ENCODE results near the gene TCF19.
A peak's percentile ranks its signal among the peaks of the same experiment; 100 is the strongest.
"Not testable (repeated sequence)": the region's sequence is repeated elsewhere in the genome, so short reads cannot be mapped to it uniquely, and the experiment has no call there.

The TCF19 gene

DNA sequence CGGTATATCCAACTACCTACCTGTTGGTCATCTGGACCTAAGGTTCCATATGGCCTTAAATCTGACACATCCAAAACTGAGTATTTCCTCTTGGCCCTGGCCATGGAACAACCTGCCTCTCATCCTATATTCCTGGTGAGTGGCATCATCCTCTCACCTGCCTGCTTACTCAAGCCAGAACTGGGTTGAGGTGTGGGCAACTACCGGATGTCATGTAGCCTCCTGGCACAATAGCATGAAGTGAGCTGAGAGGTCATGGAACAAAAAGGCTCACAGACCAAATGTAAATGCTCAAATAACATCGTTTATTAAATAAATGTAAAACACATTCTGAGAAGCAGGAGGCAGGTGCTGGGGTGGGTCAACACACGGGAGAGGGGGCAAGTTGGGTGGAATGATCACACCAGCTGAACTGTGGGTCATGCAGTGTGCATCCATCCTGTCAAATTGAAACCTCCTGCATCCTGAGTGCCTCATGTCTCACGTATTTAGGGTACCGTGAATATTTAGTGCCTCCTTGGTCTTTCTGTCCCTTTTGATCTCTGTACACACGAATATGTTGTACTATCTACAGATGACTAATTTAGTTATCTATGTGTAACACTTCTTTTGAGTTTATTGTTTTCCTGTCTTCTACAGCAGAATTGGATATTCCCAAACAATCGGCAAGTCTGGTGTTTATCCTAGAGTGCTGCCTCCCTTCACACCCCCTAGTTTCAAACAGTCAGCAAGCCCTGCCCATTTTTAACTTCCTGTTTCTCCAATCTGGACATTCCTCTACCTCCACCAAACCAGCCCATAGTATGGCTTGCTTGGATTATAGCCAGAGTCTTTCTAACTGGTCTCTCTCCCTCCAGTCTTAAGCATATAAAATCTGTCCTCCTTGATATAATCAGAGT is 20.0 kb downstream of the TCF19 start:
- no peak for DNase-seq (ENCODE audit: low read depth in 1 of 2, low spot score in 1 of 2)

DNA sequence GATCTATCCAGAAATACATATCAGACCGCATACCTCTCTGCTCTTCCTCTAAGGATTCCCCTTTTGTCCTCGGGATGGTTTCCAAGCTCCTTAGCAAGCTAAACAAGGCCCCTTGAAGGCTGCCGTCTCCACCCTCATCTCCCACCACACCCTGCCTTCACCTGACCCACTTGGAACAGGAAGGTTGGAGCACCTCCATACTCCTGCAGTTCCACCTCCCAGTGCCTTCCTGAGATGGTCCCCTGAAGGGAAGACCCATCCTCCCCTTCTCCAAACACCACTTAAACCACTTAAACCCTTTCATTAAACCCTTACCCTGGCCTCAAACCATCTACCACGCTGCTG is 20.6 kb downstream of the TCF19 start:
- DNase-seq (ENCODE audit: low read depth in 1 of 2, low spot score in 1 of 2): no peak

DNA sequence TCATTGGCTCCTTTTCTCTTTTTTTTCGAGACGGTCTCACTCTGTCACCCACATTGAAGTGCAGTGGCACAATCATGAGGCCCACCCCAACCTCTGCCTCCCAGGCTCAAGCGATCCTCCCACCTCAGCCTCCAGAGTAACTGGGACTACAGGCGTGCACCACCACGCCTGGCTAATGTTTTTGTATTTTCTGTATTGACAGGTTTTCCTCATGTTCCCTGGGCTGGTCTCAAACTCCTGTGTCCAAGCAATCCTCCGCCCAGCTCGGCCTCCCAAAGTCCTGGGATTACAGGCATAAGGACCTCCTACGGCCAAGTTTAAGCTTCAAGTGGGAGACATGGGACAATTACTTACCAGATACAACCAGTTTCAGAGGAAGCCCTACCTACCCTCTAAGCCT is 21.5 kb downstream of the TCF19 start:
- DNase-seq (ENCODE audit: low read depth in 1 of 2, low spot score in 1 of 2): no peak

DNA sequence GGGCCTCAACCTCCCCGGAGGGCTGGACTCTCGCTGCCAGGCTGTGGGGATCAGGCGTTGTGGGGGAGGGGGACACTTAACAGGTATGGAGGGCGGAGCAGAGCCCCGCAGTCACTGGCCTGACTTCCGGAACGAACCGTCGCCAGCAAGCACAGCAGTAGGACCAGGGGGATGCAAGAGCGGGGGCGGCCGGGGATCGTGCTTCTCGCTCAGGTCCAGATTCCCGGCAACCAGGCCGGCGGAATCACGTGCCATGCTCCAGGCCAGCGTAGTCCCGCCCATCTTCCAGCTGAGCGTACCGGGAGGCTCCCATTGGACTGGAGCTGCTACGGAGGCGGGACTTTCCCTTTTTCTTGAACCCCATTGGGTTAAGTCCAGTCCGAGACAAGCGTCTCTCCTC is 22.1 kb downstream of the TCF19 start:
- DNase-seq (ENCODE audit: low read depth in 1 of 2, low spot score in 1 of 2): peak in 1 of 2 donors; percentile 50

DNA sequence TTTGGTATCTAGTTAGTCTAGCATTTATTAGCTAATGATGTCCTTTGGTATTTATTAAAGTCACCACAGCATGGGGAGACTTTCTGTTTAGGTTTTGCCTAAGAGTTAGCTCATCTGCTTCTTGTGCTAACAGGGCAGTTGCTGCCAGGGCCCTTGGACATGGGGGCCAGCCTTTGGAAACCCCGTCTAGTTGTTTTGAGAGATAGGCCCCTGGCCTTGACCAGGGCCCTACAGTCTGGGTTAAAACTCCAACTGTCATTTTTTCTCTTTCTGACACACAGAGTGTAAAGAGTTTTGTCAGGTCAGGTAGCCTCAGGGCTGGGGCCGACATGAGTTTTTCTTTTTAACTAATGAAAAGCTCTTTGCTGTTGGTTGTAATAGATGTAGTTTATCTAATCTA is 24.9 kb downstream of the TCF19 start:
- DNase-seq (ENCODE audit: low read depth in 1 of 2, low spot score in 1 of 2): not testable (repeated sequence)

DNA sequence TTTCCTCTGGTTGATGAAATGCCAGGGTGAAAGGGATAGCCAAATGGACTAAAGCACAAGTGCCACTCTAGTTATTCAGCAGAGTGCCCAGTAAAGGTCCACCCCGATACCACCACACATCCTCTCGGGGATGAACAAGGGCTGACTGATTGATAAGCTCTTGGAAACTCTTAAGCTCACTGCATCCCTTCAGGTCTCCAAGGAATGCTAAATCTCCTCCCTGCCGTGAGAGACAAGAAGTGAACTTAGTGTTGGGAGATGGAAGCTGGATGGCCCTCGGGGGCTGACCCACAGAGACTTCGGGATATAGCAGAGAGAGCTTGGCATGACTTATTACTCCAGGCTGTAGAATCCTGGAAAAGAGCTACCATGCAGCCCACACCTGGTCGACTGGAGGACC is 25.5 kb downstream of the TCF19 start:
- DNase-seq (ENCODE audit: low read depth in 1 of 2, low spot score in 1 of 2): not testable (repeated sequence)

DNA sequence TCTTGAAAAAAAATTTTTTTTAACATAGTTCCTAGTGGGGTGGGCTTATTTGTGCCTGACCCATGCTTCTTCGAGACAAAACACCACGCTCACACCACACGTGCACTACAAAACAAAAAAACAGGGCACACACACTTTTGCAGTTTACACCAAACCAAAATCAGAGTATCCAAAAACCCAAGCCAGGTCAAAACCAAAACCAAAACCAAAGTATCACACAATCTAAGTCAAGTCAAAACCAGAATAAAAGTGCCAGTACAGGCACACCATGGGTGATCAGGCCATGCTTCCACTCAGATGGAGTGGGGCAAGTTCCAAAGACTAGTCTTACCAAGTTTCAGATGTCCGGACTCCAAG is 27.3 kb downstream of the TCF19 start:
- not testable (repeated sequence) for DNase-seq (ENCODE audit: low read depth in 1 of 2, low spot score in 1 of 2)

DNA sequence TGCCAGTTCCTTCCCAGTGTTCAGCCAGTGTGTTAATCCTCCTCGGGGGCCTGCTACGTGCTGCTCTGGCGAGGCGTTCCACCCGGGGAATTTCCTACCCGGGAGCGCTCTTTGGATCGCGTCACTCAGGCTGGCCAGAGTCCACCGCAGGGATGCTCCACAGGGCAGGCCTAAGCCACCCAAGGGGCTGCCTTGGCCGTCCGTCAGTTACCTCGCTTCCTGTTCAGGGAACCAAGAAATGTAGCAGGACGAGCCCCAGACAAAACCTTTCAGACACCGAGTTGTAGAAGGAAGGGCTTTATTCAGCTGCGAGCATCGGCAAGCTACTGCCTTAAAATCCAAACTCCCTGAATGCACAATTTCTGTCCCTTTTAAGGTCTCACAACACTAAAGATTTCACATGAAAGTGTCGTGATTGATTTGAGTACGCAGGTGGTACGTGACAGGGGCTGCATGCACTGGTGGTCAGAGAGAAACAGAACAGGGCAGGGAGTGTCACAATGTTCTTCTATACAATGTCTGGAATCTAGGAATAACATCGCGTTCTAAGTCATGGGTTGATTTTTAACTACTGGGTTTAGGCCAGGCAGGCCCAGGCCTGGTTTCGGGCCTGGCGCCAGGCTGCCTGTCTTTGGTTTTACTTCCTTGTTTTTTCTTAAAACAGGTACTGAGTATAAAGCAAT is 27.8 kb downstream of the TCF19 start:
- no peak for DNase-seq (ENCODE audit: low read depth in 1 of 2, low spot score in 1 of 2)

DNA sequence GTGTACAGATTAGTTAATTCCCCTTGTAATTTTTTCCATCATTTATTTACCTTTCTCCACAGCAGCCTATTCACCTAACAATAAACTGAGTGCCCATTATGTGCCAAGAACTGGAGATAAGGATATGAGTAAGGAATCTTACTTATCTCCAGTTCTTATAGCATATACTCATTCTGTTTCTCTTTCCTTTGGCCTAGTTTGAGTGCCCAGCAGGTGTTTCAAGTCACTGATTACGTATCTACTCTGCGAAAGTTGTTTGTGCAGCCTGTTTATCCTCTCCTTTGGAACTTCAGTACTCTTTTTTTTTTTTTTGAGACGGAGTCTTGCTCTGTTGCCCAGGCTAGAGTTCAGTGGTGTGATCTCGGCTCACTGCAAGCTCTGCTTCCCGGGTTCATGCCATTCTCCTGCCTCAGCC is 29.4 kb downstream of the TCF19 start:
- DNase-seq (ENCODE audit: low read depth in 1 of 2, low spot score in 1 of 2): no peak

DNA sequence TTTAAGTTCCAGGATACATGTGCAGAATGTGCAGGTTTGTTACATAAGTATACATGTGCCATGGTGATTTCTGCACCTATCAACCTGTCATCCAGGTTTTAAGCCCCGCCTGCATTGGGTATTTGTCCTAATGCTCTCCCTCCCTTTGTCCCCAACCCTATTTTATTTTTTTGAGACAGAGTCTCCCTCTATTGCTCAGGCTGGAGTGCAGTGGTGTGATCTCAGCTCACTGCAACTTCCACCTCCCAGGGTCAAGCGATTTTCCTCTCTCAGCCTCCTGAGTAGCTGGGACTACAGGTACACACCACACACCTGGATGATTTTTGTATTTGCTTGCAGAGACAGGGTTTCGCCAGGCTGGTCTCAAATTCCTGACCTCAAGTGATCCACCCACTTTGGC is 30.8 kb downstream of the TCF19 start:
- DNase-seq (ENCODE audit: low read depth in 1 of 2, low spot score in 1 of 2): not testable (repeated sequence)

DNA sequence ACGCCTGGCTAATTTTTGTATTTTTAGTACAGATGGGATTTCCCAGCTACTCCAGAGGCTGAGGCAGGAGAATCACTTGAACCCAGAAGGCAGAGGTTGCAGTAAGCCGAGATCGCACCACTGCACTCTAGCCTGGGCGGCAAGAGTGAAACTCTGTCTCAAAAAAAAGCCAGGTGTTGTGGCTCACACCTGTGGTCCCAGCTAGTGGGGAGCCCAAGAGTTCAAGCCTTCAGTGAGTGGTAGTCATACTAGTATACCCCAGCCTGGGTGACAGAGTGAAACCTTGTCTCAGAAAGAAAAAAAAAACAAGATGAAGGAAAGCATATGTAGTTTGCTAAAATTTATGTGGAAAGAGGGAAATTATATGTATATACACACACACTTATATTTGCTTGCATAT is 32.1 kb downstream of the TCF19 start:
- DNase-seq (ENCODE audit: low read depth in 1 of 2, low spot score in 1 of 2): no peak

DNA sequence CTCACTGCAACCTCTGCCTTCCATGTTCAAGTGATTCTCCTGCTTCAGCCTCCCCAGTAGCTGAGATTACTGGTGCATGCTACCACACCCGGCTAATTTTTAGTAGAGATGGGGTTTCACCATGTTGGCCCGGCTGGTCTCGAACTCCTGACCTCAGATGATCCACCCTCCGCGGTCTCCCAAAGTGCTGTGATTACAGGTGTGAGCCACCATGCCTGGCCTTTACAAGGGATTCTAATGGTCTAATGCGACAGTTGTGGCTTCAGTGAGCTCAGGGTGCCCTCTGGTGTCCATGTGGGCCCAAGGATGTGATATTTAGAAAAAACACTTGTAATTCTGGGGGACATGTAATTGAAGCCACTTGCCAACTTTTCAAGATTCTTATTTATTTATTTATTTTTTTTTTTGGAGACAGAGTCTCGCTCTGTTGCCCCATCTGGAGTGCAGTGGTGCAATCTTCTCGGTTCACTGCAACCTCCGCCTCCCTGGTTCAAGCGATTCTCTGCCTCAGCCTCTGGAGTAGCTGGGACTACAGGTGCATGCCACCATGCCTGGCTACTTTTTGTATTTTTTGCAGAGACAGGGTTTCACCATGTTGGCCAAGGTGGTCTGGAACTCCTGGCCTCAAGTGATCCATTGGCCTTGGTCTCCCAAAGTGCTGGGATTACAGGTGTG is 34.2 kb downstream of the TCF19 start:
- not testable (repeated sequence) for DNase-seq (ENCODE audit: low read depth in 1 of 2, low spot score in 1 of 2)

DNA sequence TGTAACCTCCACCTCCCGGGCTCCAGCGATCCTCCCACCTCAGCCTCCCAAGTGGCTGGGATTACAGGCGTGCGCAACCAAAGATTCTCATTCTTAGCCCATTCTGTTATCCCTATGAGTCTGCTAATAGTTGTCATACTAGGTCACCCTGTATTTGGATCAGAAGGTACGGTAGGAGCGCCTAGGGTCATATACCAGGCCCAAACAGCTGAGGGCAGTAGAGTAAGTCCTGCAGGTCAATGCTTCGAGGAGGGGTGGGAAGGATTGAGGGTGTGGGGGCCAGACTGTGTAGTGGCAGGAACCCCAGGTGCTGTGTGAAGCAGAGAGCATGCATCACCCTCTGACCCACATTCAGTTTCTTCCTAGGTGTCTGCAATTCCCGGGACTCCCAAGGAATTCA is 34.8 kb downstream of the TCF19 start:
- no peak for DNase-seq (ENCODE audit: low read depth in 1 of 2, low spot score in 1 of 2)

DNA sequence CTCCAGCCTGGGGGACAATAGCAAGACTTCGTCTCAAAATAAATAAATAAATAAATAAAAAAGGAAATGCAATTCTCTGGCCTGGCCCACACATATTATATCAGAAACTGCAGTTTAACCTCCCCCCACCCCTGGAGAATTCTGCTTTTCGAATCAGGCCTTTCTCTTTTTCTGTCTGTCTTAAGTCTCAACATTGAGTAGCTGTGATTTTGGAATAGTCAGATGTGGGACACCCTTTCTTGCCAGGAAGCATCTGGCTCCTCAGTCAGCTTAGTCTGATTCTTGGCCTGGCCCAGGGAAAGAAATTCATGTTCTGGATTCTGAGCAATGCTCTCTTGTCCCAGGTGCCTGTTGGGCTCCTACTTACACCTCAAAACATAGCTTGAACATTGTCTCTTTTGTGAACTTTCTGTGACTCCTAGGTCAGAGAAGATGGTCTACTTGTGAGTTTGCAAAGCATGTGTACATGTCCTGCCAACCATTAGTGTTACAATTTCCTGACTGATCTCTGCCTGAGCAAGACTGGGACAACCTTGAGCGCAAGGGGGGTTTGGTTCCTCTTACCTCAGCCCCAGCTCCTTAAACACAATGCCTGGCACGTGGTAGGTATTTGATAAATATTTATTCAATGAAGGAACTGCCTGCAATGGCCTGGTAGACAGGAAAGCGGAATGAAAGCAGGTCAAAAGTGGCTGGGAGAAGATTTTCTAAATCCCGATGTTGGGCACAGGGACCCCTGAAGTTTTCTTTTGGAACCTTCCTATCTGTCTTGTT is 35.9 kb downstream of the TCF19 start:
- no peak for DNase-seq (ENCODE audit: low read depth in 1 of 2, low spot score in 1 of 2)

DNA sequence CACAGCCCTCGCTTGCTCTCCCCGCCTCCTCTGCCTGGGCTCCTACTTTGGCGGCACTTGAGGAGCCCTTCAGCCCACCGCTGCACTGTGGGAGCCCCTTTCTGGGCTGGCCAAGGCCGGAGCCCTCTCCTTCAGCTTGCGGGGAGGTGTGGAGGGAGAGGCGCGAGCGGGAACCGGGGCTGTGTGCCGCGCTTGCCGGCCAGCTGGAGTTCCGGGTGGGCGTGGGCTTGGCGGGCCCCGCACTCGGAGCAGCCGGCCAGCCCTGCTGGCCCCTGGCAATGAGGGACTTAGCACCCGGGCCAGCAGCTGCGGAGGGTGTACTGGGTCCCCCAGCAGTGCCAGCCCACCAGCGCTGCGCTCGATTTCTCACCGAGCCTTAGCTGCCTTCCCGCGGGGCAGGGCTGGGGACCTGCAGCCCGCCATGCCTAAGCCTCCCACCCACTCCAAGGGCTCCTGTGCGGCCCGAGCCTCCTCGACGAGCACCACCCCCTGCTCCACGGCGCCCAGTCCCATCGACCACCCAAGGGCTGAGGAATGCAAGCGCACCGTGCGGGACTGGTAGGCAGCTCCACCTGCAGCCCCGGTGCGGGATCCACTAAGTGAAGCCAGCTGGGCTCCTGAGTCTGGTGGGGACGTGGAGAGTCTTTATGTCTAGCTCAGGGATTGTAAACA is 37.1 kb downstream of the TCF19 start:
- not testable (repeated sequence) for DNase-seq (ENCODE audit: low read depth in 1 of 2, low spot score in 1 of 2)

DNA sequence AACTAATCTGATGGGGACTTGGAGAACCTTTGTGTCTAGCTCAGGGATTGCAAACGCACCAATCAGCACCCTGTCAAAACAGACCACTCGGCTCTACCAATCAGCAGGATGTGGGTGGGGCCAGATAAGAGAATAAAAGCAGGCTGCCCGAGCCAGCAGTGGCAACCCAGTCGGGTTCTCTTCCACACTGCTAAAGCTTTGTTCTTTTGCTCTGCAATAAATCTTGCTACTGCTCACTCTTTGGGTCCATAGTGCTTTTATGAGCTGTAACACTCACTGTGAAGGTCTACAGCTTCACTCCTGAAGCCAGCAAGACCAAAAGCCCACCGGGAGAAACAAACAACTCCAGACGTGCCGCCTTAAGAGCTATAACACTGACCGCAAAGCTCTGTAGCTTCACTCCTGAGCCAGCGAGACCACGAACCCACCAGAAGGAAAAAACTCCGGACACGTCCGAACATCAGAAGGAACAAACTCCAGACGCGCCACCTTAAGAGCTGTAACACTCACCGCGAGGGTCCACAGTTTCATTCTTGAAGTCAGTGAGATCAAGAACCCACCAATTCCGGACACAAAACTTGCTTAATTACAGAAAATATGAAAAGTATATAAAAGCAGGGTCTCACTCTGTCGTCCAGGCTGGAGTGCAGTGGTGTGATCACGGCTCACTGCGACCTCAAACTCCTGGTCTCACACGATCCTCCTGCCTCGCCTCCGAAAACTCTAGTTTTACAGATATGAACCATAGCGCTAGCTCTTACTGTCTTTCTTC is 38.0 kb downstream of the TCF19 start:
- DNase-seq (ENCODE audit: low read depth in 1 of 2, low spot score in 1 of 2): not testable (repeated sequence)

DNA sequence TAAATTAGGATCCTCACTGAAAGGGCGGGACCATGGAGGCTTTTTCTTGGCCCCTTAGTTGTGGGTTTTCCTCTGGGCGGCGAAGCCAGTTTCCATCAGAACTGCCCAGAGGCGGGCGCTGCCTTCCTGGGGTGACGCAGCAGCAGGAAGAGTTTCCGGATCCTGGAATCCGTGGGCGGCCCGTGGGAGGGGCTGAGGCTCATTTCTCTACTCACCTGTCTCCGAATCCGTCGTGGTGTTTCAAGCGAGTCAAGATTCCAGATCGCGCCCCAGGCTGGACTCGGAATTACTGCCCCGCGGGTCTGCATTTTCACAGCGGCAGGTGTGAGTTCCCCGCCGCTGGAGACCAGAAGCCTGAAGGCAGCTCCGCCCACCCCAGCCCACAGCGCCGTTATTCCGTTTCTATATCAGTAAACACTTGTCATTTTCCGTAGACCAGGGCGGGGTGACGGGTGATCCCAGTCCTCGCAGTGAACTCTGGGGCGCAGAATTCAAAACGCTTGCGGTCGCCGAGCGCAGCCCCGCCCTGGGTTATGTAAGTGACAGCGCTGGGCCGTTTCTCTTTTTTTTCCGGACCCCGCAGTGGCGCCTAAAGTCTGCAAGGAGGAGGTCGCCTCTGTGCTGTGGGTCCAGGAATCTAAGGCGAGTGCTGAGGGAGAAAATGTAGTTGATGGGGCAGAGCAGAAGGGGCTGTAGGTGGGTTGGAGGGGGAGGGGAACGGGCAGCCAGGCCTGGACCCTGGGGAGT is 39.3 kb downstream of the TCF19 start:
- DNase-seq (ENCODE audit: low read depth in 1 of 2, low spot score in 1 of 2): peak; percentile 77 to 86

DNA sequence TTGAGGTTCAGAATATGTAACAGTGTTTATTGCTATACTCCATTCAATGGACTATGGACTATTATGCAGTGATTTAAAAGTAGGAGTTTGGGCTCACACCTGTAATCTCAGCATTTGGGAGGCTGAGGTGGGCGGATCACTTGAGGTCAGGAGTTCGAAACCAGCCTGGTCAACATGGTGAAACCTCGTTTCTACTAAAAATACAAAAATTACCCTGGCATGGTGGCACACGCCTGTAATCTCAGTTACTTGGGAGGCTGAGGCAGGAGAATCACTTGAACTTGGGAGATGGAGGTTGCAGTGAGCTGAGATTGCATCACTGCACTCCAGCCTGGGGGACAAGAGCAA is 40.7 kb downstream of the TCF19 start:
- not testable (repeated sequence) for DNase-seq (ENCODE audit: low read depth in 1 of 2, low spot score in 1 of 2)

Data from stimulated activated CD4-positive, alpha-beta T cell treated with anti-CD3 and anti-CD28 coated beads, Interleukin-15, amount 100 ng/mL, for 1 hour (primary cell).